Measurements from ENCODE around the gene NUP50.

The NUP50 gene, protein sequence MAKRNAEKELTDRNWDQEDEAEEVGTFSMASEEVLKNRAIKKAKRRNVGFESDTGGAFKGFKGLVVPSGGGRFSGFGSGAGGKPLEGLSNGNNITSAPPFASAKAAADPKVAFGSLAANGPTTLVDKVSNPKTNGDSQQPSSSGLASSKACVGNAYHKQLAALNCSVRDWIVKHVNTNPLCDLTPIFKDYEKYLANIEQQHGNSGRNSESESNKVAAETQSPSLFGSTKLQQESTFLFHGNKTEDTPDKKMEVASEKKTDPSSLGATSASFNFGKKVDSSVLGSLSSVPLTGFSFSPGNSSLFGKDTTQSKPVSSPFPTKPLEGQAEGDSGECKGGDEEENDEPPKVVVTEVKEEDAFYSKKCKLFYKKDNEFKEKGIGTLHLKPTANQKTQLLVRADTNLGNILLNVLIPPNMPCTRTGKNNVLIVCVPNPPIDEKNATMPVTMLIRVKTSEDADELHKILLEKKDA

DNA sequence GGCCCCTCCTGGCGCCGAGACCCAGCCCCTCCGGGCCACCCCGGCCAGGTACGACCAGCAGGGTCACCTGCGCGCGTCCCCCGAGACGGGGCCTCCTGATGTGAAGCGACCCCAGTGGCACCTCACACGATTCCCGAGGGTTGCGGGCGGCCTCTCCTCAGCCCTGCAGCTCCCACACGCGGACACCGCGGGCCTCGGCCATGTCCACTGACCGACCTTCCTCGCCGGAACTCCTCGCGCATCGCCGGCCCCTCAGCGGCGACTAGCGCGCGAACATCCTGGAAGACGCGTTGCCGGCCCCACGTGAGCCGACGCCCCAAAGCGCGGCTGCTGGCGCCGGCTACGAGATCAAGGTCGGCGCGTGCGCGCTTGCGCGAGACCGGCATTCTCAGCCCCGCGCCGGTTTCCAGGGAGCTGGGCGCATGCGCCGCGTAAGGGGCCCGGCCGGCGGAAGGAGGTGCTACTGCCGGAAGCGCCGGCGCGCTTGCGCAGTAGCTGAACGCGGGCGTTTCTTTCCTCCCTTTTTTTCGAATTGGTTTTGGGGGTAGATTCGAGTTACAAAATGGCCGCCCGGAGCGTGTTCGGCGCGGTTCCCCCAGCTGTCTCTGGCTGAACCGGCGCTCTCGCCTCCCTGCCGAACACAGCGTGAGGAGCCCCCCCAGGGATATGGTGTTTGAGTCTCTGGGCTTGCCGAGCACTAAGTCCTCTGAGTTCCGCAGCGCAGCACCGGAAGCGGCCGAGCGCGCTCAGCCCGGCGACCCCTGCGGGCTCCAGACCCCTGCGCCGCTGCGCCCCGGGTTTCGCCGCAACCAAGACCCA is at the start of gene NUP50:
TSS of gene NUP50 (plus strand) at position 475 of the 819 bp plus-strand sequence. CDS start 4,253 bp downstream, outside the sequence.
- peaks cover 3% of the 10 kb centered on the region for H3K4me1 ChIP-seq (ENCODE audit: control insufficient read depth, insufficient read depth, low read length)
- H3K9ac ChIP-seq (ENCODE audit: low read length) = peak within 1 kb of the TSS; percentile 68
- H3K27ac ChIP-seq (ENCODE audit: low read depth, low read length) = peak within 1 kb of the TSS; percentile 68
- peaks cover 4% of the 10 kb centered on the region for H3K36me3 ChIP-seq (ENCODE audit: control insufficient read depth, insufficient read depth, low read length)
- no peaks in the 10 kb centered on the region for H3K27me3 ChIP-seq (ENCODE audit: control insufficient read depth, insufficient read depth, low read length)
- H3K4me3 ChIP-seq (ENCODE audit: low read length) = peak within 1 kb of the TSS; percentile 85

DNA sequence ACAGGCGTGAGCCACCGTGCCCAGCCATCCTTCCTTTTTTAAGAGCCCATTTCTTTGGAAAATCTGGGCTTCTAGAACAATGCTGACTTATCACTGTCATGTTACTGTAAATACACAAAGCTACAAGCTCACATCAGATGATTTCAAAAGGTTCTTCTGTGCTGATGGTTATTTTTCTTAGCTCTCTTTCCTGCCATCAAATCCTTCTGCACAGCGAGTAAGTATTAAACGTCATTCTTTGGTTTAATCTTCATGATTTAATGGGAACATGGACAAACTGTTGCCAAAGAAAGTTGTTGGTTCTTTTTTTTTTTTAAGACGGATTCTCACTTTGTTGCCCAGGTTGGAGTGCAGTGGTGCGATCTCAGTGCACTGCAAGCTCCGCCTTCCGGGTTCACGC is 43.3 kb upstream of the NUP50 start:
- H3K9ac ChIP-seq (ENCODE audit: low read length) = no peak overlapping the region

DNA sequence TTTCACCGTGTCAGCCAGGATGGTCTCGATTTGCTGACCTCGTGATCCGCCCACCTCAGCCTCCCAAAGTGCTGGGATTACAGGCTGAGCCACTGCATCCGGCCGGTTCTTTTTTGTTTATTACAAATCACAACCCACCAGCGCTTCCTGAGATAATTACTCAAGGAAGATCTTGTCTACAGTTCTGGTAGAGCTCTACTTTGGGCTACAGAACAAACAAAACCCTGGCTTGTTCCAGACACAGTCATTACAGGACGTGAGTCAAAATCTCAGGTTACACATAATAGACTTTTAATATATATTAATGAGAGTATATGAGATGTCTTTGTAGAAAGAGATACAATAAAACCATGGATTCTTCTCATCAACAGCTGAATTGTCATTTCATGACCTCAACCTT is 42.8 kb upstream of the NUP50 start:
- Histone ChIP-seq H3K9ac (ENCODE audit: low read length) (no peak overlapping the region), H3K27ac (ENCODE audit: low read depth, low read length) (no peak overlapping the region), H3K27me3 (ENCODE audit: control insufficient read depth, insufficient read depth, low read length) (no peaks in the 10 kb centered on the region), H3K4me1 (ENCODE audit: control insufficient read depth, insufficient read depth, low read length) (peaks cover 6% of the 10 kb centered on the region), H3K36me3 (ENCODE audit: control insufficient read depth, insufficient read depth, low read length) (no peaks in the 10 kb centered on the region), H3K4me3 (ENCODE audit: low read length) (no peak overlapping the region)

More for the DNA sequence above, 43.3 kb upstream of the NUP50 start:
- no peaks in the 10 kb centered on the region for H3K36me3 ChIP-seq (ENCODE audit: control insufficient read depth, insufficient read depth, low read length)
- no peaks in the 10 kb centered on the region for H3K27me3 ChIP-seq (ENCODE audit: control insufficient read depth, insufficient read depth, low read length)
- no peak overlapping the region for H3K4me3 ChIP-seq (ENCODE audit: low read length)
- H3K27ac ChIP-seq (ENCODE audit: low read depth, low read length) = no peak overlapping the region
- peaks cover 4% of the 10 kb centered on the region for H3K4me1 ChIP-seq (ENCODE audit: control insufficient read depth, insufficient read depth, low read length)

DNA sequence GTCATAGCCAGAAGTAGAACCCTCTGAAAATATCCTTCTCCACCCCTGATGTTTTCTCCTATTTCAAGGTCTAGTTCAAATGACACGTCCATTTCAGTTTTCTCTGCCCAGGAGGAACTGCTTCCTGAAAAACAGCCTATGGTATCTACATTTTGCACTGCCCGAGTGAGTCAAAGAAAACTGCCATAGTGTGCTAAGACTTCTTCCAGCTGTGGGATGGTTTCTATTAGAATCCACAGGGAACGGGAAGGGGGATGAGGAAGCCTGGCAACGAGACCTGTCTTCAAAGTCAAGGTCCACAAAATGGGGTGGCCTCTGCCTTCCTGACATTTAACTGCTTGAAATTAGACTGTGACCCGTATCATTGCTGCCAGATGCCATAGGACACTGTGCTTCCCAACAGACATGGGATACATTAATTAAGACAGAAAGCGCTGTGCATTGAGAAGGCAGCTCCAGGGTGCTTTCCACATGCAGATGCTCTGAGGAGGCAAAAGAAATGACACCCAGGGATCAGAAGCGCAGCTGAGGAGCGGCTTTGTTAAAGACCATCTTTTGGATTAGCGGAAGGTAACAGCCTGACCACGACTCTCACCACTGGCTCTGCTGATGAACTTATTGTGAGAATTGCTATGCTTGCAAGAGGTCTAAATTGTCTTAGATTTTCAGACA is 39.4 kb upstream of the NUP50 start:
- Histone ChIP-seq H3K36me3 (ENCODE audit: control insufficient read depth, insufficient read depth, low read length) (no peaks in the 10 kb centered on the region), H3K27me3 (ENCODE audit: control insufficient read depth, insufficient read depth, low read length) (no peaks in the 10 kb centered on the region), H3K9ac (ENCODE audit: low read length) (no peak overlapping the region), H3K4me3 (ENCODE audit: low read length) (no peak overlapping the region), H3K27ac (ENCODE audit: low read depth, low read length) (no peak overlapping the region), H3K4me1 (ENCODE audit: control insufficient read depth, insufficient read depth, low read length) (peaks cover 6% of the 10 kb centered on the region)

DNA sequence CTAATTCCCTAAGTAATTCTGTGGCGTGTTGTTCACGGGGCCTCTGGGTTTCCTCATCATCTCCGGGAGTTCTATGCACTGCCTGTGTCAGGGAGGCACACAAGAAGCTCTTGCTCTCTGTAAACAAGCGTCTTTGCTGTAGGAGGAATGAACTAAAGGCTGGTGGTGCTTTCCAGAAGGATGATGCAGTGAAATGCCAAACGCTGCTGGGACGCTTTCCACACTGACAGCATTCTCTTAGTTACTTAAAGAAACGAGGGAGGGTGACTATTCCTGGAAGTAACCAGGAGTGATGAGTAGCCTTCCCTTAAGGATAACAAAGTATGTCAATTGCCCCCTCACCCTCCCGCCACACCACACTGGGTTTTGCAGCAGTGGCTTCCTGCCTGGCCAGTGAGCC is 38.5 kb upstream of the NUP50 start:
- Histone ChIP-seq H3K27ac (ENCODE audit: low read depth, low read length) (peak overlapping the region; percentile 48), H3K36me3 (ENCODE audit: control insufficient read depth, insufficient read depth, low read length) (no peaks in the 10 kb centered on the region), H3K4me1 (ENCODE audit: control insufficient read depth, insufficient read depth, low read length) (peaks cover 6% of the 10 kb centered on the region), H3K9ac (ENCODE audit: low read length) (no peak overlapping the region), H3K4me3 (ENCODE audit: low read length) (peak overlapping the region; percentile 2), H3K27me3 (ENCODE audit: control insufficient read depth, insufficient read depth, low read length) (no peaks in the 10 kb centered on the region)

DNA sequence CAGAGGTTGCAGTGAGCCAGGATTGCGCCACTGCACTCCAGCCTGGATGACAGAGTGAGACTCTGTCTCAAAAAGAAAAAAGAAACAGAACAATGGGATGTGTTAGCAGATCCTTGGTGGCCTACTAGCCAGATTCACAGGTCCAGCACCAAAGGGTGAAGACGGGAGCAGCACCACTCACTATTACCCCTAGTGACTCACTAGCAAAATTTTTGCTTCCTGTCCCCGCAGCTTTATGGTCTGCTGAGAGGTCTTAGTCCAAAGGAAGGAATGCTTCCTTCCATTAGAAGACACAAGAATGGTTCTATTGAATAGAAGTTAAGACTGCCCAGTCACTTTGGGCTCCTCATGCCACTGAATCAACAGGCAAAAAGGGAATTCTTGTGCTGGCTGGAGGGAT is 35.9 kb upstream of the NUP50 start:
- no peak overlapping the region for H3K27ac ChIP-seq (ENCODE audit: low read depth, low read length)

DNA sequence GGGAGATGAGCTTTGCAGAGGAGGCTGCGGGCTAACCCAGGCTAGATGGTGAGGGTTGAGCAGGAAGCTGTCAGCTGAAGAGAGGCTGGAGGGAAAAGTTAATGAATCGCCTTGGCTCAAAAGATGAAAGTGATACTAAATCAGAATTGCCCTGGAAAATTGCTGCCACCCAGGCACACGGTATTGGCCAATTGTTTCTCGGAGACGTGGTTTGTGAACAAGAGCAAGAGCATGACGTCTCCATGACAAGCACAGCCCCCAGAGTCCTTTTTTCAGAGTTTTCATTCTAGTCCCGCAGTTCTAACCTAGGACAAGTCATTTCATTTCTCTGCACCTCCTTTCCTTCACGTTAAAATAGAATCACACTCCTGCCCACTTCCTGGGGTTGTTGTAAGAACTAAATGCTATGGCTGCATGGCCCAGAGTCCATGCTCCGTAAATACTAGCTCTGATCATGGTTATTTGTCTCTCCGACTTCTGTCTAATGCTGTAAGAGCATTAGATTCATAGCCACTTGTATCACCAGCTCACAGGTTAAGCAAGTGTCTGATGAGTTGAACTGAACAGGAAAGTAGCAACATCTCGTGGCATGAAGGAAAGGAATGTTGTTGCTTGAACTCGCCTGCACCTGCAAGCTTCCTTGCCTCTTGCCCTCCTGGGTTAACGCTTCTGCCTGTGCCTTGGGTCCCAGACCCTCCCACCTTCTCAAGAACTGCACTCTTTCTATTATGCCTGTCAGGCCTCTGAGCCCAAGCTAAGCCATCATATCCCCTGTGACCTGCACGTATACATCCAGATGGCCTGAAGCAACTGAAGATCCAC is 33.8 kb upstream of the NUP50 start:
- peaks cover 6% of the 10 kb centered on the region for H3K36me3 ChIP-seq (ENCODE audit: control insufficient read depth, insufficient read depth, low read length)
- H3K9ac ChIP-seq (ENCODE audit: low read length) = no peak overlapping the region
- H3K4me3 ChIP-seq (ENCODE audit: low read length) = no peak overlapping the region
- H3K27me3 ChIP-seq (ENCODE audit: control insufficient read depth, insufficient read depth, low read length) = no peaks in the 10 kb centered on the region
- no peak overlapping the region for H3K27ac ChIP-seq (ENCODE audit: low read depth, low read length)
- peaks cover 3% of the 10 kb centered on the region for H3K4me1 ChIP-seq (ENCODE audit: control insufficient read depth, insufficient read depth, low read length)

More for the DNA sequence above, 35.9 kb upstream of the NUP50 start:
- Histone ChIP-seq H3K4me3 (ENCODE audit: low read length) (no peak overlapping the region), H3K4me1 (ENCODE audit: control insufficient read depth, insufficient read depth, low read length) (peaks cover 6% of the 10 kb centered on the region), H3K9ac (ENCODE audit: low read length) (no peak overlapping the region), H3K36me3 (ENCODE audit: control insufficient read depth, insufficient read depth, low read length) (no peaks in the 10 kb centered on the region), H3K27me3 (ENCODE audit: control insufficient read depth, insufficient read depth, low read length) (no peaks in the 10 kb centered on the region)

DNA sequence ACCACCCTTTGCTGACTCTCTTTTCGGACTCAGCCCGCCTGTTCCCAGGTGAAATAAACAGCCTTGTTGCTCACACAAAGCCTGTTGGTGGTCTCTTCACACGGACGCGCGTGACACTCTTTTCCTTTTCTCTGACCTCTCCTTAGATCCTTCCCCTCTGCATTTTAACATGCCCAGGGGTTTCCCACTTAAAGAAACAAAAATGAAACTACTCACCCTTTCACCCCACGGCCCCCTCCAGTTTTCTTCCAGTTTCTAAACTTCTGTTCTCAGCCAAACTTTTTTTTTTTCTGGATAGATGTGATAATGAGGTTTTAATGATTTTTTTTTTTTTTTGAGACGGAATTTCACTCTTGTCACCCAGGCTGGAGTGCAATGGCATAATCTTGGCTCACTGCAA is 32.8 kb upstream of the NUP50 start:
- Histone ChIP-seq H3K4me3 (ENCODE audit: low read length) (no peak overlapping the region), H3K4me1 (ENCODE audit: control insufficient read depth, insufficient read depth, low read length) (no peaks in the 10 kb centered on the region), H3K9ac (ENCODE audit: low read length) (no peak overlapping the region), H3K27me3 (ENCODE audit: control insufficient read depth, insufficient read depth, low read length) (no peaks in the 10 kb centered on the region), H3K36me3 (ENCODE audit: control insufficient read depth, insufficient read depth, low read length) (peaks cover 6% of the 10 kb centered on the region), H3K27ac (ENCODE audit: low read depth, low read length) (no peak overlapping the region)

DNA sequence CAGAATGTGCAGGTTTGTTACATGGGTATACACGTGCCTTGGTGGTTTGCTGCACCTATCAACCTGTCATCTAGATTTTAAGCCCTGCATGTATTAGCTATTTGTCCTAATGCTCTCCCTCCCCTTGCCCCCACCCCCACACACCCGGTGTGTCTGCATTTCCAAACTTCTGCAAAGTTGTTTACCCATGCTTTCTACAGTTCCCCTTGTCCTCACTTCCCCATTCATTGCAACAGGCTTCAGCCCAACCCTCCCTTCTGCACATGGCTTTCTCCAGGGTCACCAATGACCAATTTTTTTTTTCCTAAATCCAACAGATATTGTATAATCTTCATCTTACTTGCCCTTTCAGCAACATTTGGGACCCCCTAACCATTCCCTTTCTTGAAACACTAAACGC is 32.0 kb upstream of the NUP50 start:
- H3K9ac ChIP-seq (ENCODE audit: low read length) = no peak overlapping the region
- no peak overlapping the region for H3K27ac ChIP-seq (ENCODE audit: low read depth, low read length)
- no peaks in the 10 kb centered on the region for H3K27me3 ChIP-seq (ENCODE audit: control insufficient read depth, insufficient read depth, low read length)
- H3K36me3 ChIP-seq (ENCODE audit: control insufficient read depth, insufficient read depth, low read length) = peaks cover 6% of the 10 kb centered on the region
- no peaks in the 10 kb centered on the region for H3K4me1 ChIP-seq (ENCODE audit: control insufficient read depth, insufficient read depth, low read length)
- H3K4me3 ChIP-seq (ENCODE audit: low read length) = no peak overlapping the region

DNA sequence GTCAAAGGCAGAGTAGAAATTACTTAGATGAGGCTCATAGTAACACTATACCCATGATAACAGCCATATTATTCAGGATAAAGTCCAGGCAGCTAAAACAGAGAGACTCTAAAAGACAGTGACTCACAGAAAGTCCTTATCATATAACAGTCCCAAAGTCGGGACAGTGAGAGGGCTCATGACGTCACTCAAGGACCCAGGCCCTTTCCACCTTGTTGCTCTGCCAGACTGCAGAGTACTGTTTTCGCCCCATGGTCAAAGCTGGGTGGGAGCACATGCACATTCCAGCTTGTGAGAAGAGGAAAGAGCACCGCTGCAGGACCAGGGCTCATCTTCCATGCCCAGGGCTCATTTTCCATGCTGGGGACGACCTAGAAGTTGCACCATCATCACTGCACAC is 29.4 kb upstream of the NUP50 start:
- no peak overlapping the region for H3K9ac ChIP-seq (ENCODE audit: low read length)
- H3K27ac ChIP-seq (ENCODE audit: low read depth, low read length) = no peak overlapping the region
- H3K36me3 ChIP-seq (ENCODE audit: control insufficient read depth, insufficient read depth, low read length) = peaks cover 6% of the 10 kb centered on the region

DNA sequence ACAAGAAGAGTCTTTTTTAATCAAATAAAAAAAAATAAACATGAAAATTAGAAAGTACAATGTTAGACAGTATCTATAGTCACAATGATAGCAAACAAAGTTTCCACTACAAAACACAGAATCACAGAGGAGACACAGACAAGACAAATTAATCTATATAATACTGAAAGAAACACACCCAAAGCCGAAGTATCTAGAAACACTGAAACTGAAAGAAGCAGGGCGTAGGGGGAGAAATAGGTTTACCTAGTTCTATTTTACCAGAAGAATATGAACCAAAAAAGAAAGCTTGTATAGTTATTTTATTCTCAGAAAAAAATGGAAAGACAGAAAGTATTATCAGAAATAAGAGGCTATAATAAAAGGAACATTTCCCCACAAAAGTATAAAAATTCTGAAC is 27.1 kb upstream of the NUP50 start:
- H3K27ac ChIP-seq (ENCODE audit: low read depth, low read length) = no peak overlapping the region
- no peaks in the 10 kb centered on the region for H3K4me1 ChIP-seq (ENCODE audit: control insufficient read depth, insufficient read depth, low read length)
- no peak overlapping the region for H3K4me3 ChIP-seq (ENCODE audit: low read length)
- no peaks in the 10 kb centered on the region for H3K27me3 ChIP-seq (ENCODE audit: control insufficient read depth, insufficient read depth, low read length)
- peaks cover 6% of the 10 kb centered on the region for H3K36me3 ChIP-seq (ENCODE audit: control insufficient read depth, insufficient read depth, low read length)
- no peak overlapping the region for H3K9ac ChIP-seq (ENCODE audit: low read length)

More for the DNA sequence above, 29.4 kb upstream of the NUP50 start:
- Histone ChIP-seq H3K27me3 (ENCODE audit: control insufficient read depth, insufficient read depth, low read length) (no peaks in the 10 kb centered on the region), H3K4me3 (ENCODE audit: low read length) (no peak overlapping the region), H3K4me1 (ENCODE audit: control insufficient read depth, insufficient read depth, low read length) (no peaks in the 10 kb centered on the region)
